GM18907 (cell line): ENCODE results near the gene SLC5A10.
A peak's percentile ranks its signal among the peaks of the same experiment; 100 is the strongest.

Source experiments
- ATAC-seq: cut with Tn5 transposase; IDR thresholded peaks from one replicate; pipeline ENCODE4 v1.9.1; 2021; ENCODE audit warnings: mild to moderate bottlenecking, moderate library complexity; ENCODE audit not compliant: unreplicated experiment

SLC5A10 gene

GRCh38 chr17:18981642-18982424, 29.9 kb downstream of the SLC5A10 start:
- ATAC-seq, result no peak

GRCh38 chr17:18984273-18985114, 32.5 kb downstream of the SLC5A10 start:
- no peak for ATAC-seq

GRCh38 chr17:18985475-18985874, 33.5 kb downstream of the SLC5A10 start:
- ATAC-seq, result no peak

GRCh38 chr17:18986541-18987229, 34.7 kb downstream of the SLC5A10 start:
- ATAC-seq, result no peak

GRCh38 chr17:18987230-18987610, 35.3 kb downstream of the SLC5A10 start:
- no peak for ATAC-seq

- no peak for ATAC-seq
Observed at GRCh38 chr17:18987862-18988545, 36.0 kb downstream of the SLC5A10 start.

GRCh38 chr17:18988546-18989173, 36.7 kb downstream of the SLC5A10 start:
- no peak for ATAC-seq

GRCh38 chr17:18990331-18990730, 38.4 kb downstream of the SLC5A10 start:
- ATAC-seq, result no peak

GRCh38 chr17:18991531-18992315, 39.8 kb downstream of the SLC5A10 start:
- no peak for ATAC-seq

- peak; percentile 67 for ATAC-seq
Observed at GRCh38 chr17:18992454-18993130, 40.6 kb downstream of the SLC5A10 start.

GRCh38 chr17:18993905-18994526, 42.1 kb downstream of the SLC5A10 start:
- no peak for ATAC-seq

- ATAC-seq, result no peak
Observed at GRCh38 chr17:18994631-18995030, 42.7 kb downstream of the SLC5A10 start.

- no peak for ATAC-seq
Observed at GRCh38 chr17:18995220-18995619, 43.3 kb downstream of the SLC5A10 start.

GRCh38 chr17:18996458-18996857, 44.5 kb downstream of the SLC5A10 start:
- ATAC-seq, result no peak

GRCh38 chr17:18997650-18998196, 45.8 kb downstream of the SLC5A10 start:
- ATAC-seq, result no peak

GRCh38 chr17:18999394-18999793, 47.4 kb downstream of the SLC5A10 start:
- ATAC-seq, result no peak

GRCh38 chr17:18999911-19000310, 47.9 kb downstream of the SLC5A10 start:
- ATAC-seq, result no peak
